Glutamatergic neuron (in vitro differentiated cells): ENCODE results near the gene RNF150. TPM values are rescaled to one million over a fixed set of nuclear protein-coding genes. Genes with fewer than 3 reads are reported as not detected.
A peak's percentile ranks its signal among the peaks of the same experiment; 100 is the strongest.

Experiments used
- DNase-seq: peaks from one replicate; pipeline ENCODE4 v3.0.0; 2022
- H3K27ac Mint-ChIP-seq: one replicate; pipeline ENCODE4 v1.8.0; 2020; ENCODE audit warnings: mild to moderate bottlenecking, mixed read lengths, inconsistent platforms; ENCODE audit not compliant: unreplicated experiment
- H3K27me3 Mint-ChIP-seq: one replicate; pipeline ENCODE4 v1.8.0; 2020; ENCODE audit warnings: mild to moderate bottlenecking, moderate library complexity, mixed read lengths, inconsistent platforms; ENCODE audit not compliant: unreplicated experiment
- H3K36me3 Mint-ChIP-seq: one replicate; pipeline ENCODE4 v1.8.0; 2020; ENCODE audit warnings: mild to moderate bottlenecking, mixed read lengths, inconsistent platforms; ENCODE audit not compliant: unreplicated experiment
- H3K4me1 Mint-ChIP-seq: one replicate; pipeline ENCODE4 v1.8.0; 2020; ENCODE audit warnings: mild to moderate bottlenecking, low read depth, mixed read lengths, inconsistent platforms; ENCODE audit not compliant: unreplicated experiment
- H3K4me3 Mint-ChIP-seq: one replicate; pipeline ENCODE4 v1.8.0; 2020; ENCODE audit warnings: mild to moderate bottlenecking, mixed read lengths, inconsistent platforms; ENCODE audit not compliant: unreplicated experiment
- H3K9me3 Mint-ChIP-seq: one replicate; pipeline ENCODE4 v1.8.0; 2020; ENCODE audit warnings: mild to moderate bottlenecking, moderate library complexity, mixed read lengths, inconsistent platforms; ENCODE audit not compliant: unreplicated experiment
- total RNA-seq: library from RNA; stranded (reverse); fragmentation: NEBNext Ultra II Directional; extraction: Animal tissue kit (Norgen Biotek cat#: 25700); gene quantifications from one replicate; pipeline ENCODE4 v1.2.1, GENCODE V29; 2021; ENCODE audit not compliant: unreplicated experiment
- TF ChIP-seq, protein P1 (sequence below): fragments of 200-600 bp; sonication (generic); IDR thresholded peaks from one replicate; pipeline ENCODE4 v1.5.0; 2021; ENCODE audit not compliant: partially characterized antibody, unreplicated experiment

The RNF150 gene
- total RNA-seq, 1 donor from 2014 or later: 23.3 TPM

DNA sequence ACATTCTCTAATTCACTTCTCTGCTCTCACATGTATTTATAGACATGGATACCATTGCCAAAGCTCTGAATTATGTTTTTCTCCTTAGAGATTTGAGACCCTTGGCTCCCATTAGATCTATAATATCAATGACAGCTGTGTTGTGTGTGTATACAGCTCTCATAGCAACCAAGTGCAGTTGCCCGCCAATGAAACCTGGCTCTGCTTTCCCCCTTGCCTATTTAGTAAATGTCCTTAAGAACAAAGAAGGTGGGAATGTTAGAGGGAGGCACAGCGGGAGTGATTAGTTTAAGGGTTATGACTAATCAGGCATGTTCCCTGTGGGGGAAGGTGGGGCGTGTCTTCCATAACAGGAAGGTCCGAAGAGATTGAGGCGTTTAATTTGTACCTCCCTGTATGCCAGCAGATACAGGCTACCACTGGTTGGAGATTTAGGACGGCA is 276.6 kb downstream of the RNF150 start:
- H3K36me3 Mint-ChIP-seq: no peaks in the 10 kb centered on the region
- no peaks in the 10 kb centered on the region for H3K4me1 Mint-ChIP-seq
- H3K27me3 Mint-ChIP-seq: peaks cover 4% of the 10 kb centered on the region
- no peak overlapping the region for H3K4me3 Mint-ChIP-seq
- no peak overlapping the region for H3K27ac Mint-ChIP-seq
- DNase-seq: no peak
- TF ChIP-seq, protein P1, sequence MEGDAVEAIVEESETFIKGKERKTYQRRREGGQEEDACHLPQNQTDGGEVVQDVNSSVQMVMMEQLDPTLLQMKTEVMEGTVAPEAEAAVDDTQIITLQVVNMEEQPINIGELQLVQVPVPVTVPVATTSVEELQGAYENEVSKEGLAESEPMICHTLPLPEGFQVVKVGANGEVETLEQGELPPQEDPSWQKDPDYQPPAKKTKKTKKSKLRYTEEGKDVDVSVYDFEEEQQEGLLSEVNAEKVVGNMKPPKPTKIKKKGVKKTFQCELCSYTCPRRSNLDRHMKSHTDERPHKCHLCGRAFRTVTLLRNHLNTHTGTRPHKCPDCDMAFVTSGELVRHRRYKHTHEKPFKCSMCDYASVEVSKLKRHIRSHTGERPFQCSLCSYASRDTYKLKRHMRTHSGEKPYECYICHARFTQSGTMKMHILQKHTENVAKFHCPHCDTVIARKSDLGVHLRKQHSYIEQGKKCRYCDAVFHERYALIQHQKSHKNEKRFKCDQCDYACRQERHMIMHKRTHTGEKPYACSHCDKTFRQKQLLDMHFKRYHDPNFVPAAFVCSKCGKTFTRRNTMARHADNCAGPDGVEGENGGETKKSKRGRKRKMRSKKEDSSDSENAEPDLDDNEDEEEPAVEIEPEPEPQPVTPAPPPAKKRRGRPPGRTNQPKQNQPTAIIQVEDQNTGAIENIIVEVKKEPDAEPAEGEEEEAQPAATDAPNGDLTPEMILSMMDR: no peak
- no peaks in the 10 kb centered on the region for H3K9me3 Mint-ChIP-seq

DNA sequence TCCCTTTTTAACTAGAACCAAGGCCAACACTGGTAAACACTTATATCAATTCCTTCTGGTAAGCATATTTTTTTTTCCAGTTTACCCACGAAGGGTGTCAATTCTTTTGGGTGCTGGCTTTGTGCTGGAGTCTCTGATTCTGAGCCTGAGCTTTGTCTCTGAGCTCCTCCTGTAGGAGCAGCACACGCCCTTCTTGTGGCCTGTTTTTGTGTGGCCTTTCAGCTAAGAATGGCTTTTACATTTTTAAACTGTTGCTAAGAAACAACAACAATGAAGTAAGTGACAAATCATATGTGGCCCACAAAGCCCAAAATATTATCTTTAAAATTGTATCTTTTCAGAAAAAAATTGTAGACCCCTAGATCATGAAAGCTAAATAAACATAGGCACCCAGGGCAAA is 279.1 kb downstream of the RNF150 start:
- peaks cover 4% of the 10 kb centered on the region for H3K27me3 Mint-ChIP-seq
- no peaks in the 10 kb centered on the region for H3K9me3 Mint-ChIP-seq
- no peak overlapping the region for H3K27ac Mint-ChIP-seq
- H3K36me3 Mint-ChIP-seq: no peaks in the 10 kb centered on the region
- H3K4me1 Mint-ChIP-seq: no peaks in the 10 kb centered on the region
- H3K4me3 Mint-ChIP-seq: no peak overlapping the region
- DNase-seq: no peak
- TF ChIP-seq, protein P1: no peak

DNA sequence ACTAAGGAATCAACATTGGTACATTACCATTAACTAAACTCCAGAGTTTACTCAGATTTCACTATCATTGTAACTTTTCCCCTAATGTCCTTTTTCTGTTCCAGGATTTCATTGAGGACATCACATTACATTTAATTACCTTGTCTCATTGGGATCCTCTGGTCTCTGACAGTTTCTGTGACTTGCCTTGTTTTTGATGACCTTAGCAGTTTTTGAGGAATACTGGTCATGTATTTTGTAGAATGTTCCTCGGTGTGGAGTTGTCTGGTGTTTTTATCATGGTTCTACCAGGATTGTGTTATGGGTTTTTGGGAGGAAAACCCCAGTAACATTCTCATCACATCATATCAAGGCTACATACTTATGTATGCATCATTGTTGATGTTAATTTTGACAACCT is 281.5 kb downstream of the RNF150 start:
- Mint-ChIP-seq H3K4me3 (no peak overlapping the region), H3K9me3 (no peaks in the 10 kb centered on the region), H3K4me1 (no peaks in the 10 kb centered on the region)

DNA sequence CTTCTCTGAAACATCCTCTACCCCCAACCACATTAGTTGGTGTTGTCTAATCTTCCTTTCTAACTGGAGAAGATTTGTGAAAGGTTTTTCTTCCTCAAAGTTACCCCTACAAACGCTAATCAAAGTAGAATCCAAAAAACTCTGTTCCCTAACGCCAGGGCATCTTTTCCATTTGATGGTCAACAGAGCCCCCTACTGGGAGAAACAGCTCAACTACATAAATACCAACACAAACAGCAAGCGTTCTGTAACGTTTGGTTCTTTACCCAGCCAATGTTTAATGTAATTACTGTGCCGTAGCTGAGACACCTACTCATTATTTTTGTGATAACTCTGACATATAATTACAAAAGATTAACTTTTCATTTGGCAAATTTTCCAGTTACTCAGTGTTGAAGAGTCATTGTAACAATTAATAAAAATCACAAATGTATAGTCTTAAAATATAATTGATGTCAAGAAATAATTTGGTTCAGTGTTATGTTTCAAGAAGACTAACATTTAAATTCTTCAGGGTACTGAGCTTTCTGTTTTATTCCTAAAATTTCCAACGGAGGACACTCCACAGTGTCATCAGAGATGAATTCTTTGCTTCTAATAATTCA is 282.1 kb downstream of the RNF150 start:
- Mint-ChIP-seq H3K4me3 (no peak overlapping the region), H3K27ac (no peak overlapping the region), H3K27me3 (peaks cover 2% of the 10 kb centered on the region), H3K36me3 (no peaks in the 10 kb centered on the region), H3K9me3 (no peaks in the 10 kb centered on the region), H3K4me1 (no peaks in the 10 kb centered on the region)
- no peak for DNase-seq
- TF ChIP-seq, protein P1: peak; percentile 85

More for the DNA sequence above, 281.5 kb downstream of the RNF150 start:
- TF ChIP-seq, protein P1: no peak
- Mint-ChIP-seq H3K27me3 (peaks cover 3% of the 10 kb centered on the region), H3K36me3 (no peaks in the 10 kb centered on the region), H3K27ac (no peak overlapping the region)
- no peak for DNase-seq

DNA sequence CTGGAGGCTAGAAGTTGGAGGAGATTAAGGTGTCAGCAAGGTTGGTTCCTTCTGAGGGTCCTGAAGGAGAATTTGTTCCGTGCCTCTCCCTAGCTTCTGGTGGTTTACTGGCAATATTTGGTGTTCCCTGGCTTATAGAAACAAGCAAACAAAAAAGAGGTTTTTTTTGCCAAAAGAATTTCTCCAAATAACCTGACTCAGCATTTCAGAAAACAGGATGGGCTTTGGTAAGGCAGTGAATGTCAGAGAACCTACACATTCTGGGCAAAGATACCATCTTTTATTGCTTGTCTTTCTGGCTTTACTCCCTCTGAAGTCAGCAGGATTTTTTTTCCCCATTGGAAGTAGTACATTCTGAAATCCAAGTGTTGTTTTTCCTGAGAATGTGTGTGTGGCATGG is 283.7 kb downstream of the RNF150 start:
- Mint-ChIP-seq H3K27me3 (peaks cover 2% of the 10 kb centered on the region), H3K4me1 (no peaks in the 10 kb centered on the region), H3K9me3 (no peaks in the 10 kb centered on the region), H3K27ac (no peak overlapping the region), H3K36me3 (no peaks in the 10 kb centered on the region), H3K4me3 (no peak overlapping the region)
- TF ChIP-seq, protein P1: no peak
- DNase-seq: no peak
